ENCODE results near the gene CYGB.
A peak's percentile ranks its signal among the peaks of the same experiment; 100 is the strongest.

The CYGB gene

GRCh38 chr17:76497979-76498875, 39.3 kb downstream of the CYGB start:
- peak; percentile 81 for DNase-seq

- no peak for DNase-seq
Observed at GRCh38 chr17:76497699-76497978, 39.9 kb downstream of the CYGB start.

- DNase-seq, result no peak
Observed at GRCh38 chr17:76496464-76496863, 41.0 kb downstream of the CYGB start.

GRCh38 chr17:76495663-76496400, 41.7 kb downstream of the CYGB start:
- DNase-seq, result no peak

- peak; percentile 27 for DNase-seq
Observed at GRCh38 chr17:76493505-76494167, 43.9 kb downstream of the CYGB start.

GRCh38 chr17:76492989-76493501, 44.5 kb downstream of the CYGB start:
- DNase-seq, result peak; percentile 68

- DNase-seq, result no peak
Observed at GRCh38 chr17:76492123-76492988, 45.2 kb downstream of the CYGB start.

GRCh38 chr17:76491271-76492122, 46.0 kb downstream of the CYGB start:
- no peak for DNase-seq

- no peak for DNase-seq
Observed at GRCh38 chr17:76490112-76490710, 47.3 kb downstream of the CYGB start.

GRCh38 chr17:76487451-76488192, 49.9 kb downstream of the CYGB start:
- DNase-seq, result no peak

GRCh38 chr17:76485569-76485968, 51.9 kb downstream of the CYGB start:
- peak; percentile 30 for DNase-seq

- DNase-seq, result no peak
Observed at GRCh38 chr17:76484228-76484725, 53.2 kb downstream of the CYGB start.

- DNase-seq, result no peak
Observed at GRCh38 chr17:76481071-76481655, 56.3 kb downstream of the CYGB start.

- peak; percentile 67 for DNase-seq
Observed at GRCh38 chr17:76480632-76481031, 56.9 kb downstream of the CYGB start.

GRCh38 chr17:76479515-76480060, 57.9 kb downstream of the CYGB start:
- DNase-seq, result no peak

GRCh38 chr17:76478730-76479514, 58.6 kb downstream of the CYGB start:
- no peak for DNase-seq

GRCh38 chr17:76478097-76478496, 59.4 kb downstream of the CYGB start:
- DNase-seq, result no peak

- no peak for DNase-seq
Observed at GRCh38 chr17:76477576-76477975, 59.9 kb downstream of the CYGB start.
